H1 (cell line): ENCODE measurements around the gene NDUFA5. TPM values are rescaled to one million over a fixed set of nuclear protein-coding genes. Genes with fewer than 3 reads are reported as not detected.

Experiments used
- polyA plus RNA-seq, 7 experiments: library from polyadenylated mRNA; depleted of rRNA in 3 of 7; stranded (reverse) in 5 of 7; unstranded in 2 of 7; fragments of >200 nt in 5 of 7; fragments of 200-250 nt in 2 of 7; gene quantifications; 1 replicate in 5 of 7; 2 replicates in 1 of 7; 4 replicates in 1 of 7; pipeline versions ENCODE4 v1.2.1 to v1.2.3, GENCODE V29; 2011 to 2013; ENCODE audit warnings: missing spikeins in 2 of 7, mixed read lengths in 2 of 7
- total RNA-seq: library from RNA; stranded (reverse); fragmentation: NEBNext Ultra II Directional; extraction: Animal tissue kit (Norgen Biotek cat#: 25700); gene quantifications from 2 replicates; pipeline ENCODE4 v1.2.1, GENCODE V29; 2021
- TF ChIP-seq, protein P1 (sequence below), 3 experiments: IDR thresholded peaks; 1 replicate in 2 of 3; 2 replicates in 1 of 3; pipeline versions ENCODE4 v1.5.1 to v1.6.1; 2011; ENCODE audit warnings: low read length in 3 of 3, mild to moderate bottlenecking in 3 of 3, inconsistent platforms in 2 of 3, low read depth in 1 of 3, moderate library complexity in 1 of 3; ENCODE audit not compliant: insufficient read depth in 1 of 3; ENCODE audit errors: control extremely low read depth in 1 of 3

Gene NDUFA5
- total and polyA plus RNA-seq, 2 of the 8 experiments (the other 6 are each of a cell fraction or from before 2014, with no cell fraction given), result 7.6 to 76.3 TPM

DNA sequence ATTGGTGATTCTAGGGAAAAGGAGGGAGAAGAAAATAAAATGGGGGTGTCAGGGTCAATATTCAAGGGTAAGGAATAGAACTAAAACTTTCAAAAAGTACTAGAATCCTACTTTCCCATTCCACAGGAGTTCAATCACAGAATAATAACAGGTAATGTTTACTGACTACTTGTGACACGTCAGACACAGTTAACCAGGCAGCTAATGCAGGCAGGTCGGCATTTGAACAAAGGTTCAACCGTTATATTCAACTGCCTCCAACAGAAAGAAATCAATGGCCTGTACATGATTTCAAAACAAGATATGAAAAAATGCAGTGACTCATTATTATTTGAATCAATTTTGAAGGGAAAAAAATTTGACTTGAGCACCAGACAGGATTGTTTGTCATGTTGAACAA lies 47.1 kb upstream of the NDUFA5 start (continued):
- TF ChIP-seq, protein P1, sequence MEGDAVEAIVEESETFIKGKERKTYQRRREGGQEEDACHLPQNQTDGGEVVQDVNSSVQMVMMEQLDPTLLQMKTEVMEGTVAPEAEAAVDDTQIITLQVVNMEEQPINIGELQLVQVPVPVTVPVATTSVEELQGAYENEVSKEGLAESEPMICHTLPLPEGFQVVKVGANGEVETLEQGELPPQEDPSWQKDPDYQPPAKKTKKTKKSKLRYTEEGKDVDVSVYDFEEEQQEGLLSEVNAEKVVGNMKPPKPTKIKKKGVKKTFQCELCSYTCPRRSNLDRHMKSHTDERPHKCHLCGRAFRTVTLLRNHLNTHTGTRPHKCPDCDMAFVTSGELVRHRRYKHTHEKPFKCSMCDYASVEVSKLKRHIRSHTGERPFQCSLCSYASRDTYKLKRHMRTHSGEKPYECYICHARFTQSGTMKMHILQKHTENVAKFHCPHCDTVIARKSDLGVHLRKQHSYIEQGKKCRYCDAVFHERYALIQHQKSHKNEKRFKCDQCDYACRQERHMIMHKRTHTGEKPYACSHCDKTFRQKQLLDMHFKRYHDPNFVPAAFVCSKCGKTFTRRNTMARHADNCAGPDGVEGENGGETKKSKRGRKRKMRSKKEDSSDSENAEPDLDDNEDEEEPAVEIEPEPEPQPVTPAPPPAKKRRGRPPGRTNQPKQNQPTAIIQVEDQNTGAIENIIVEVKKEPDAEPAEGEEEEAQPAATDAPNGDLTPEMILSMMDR (IDR thresholded peaks at IDR 0.05; ENCODE audit: control extremely low read depth in 1 of 3, insufficient read depth in 1 of 3, low read depth in 1 of 3, low read length in 3 of 3), result no peak
